Cardiac fibroblast (primary cell): ENCODE data around the gene TFAP2E.
"Not testable (repeated sequence)": the region's sequence is repeated elsewhere in the genome, so short reads cannot be mapped to it uniquely, and the experiment has no call there.

Experiments used
- DNase-seq, 2 donors: peaks; one replicate each; pipeline versions ENCODE4 v3.0.0 to v3.0.0-alpha.2; 2010; ENCODE audit warnings: low read depth in 2 of 2
- H3K4me3 ChIP-seq, 2 donors: replicated peaks in 1 of 2; 1 replicate in 1 of 2; 2 replicates in 1 of 2; pipeline ENCODE4 v1.5.1; 2011; ENCODE audit warnings: low read depth in 2 of 2, low read length in 2 of 2, mild to moderate bottlenecking in 2 of 2, moderate library complexity in 1 of 2
- TF ChIP-seq, protein P1 (sequence below): IDR thresholded peaks from one replicate; pipeline ENCODE4 v1.5.1; 2011; ENCODE audit warnings: low read depth, mild to moderate bottlenecking, low read length, inconsistent platforms

The TFAP2E gene

DNA sequence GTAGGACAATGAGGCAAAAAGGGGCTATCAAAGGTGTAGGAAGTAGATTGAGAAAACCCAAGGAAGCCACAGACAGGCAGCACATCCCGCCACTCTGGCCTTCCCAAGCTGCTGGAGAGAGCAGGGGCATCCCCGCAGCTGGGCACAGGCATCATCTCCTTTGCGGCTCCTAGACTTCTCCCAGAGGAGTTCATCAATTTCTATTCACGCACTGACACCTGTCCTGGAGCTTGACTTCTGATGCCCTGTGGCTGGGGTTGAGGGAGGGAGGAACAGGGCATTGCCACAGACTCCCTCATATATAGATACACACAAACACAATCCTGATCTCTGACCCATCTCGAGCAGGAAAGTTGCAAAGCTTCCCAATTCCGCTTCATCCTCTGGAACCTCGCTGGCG, 1.9 kb upstream of the TFAP2E start:
- TF ChIP-seq, protein P1, sequence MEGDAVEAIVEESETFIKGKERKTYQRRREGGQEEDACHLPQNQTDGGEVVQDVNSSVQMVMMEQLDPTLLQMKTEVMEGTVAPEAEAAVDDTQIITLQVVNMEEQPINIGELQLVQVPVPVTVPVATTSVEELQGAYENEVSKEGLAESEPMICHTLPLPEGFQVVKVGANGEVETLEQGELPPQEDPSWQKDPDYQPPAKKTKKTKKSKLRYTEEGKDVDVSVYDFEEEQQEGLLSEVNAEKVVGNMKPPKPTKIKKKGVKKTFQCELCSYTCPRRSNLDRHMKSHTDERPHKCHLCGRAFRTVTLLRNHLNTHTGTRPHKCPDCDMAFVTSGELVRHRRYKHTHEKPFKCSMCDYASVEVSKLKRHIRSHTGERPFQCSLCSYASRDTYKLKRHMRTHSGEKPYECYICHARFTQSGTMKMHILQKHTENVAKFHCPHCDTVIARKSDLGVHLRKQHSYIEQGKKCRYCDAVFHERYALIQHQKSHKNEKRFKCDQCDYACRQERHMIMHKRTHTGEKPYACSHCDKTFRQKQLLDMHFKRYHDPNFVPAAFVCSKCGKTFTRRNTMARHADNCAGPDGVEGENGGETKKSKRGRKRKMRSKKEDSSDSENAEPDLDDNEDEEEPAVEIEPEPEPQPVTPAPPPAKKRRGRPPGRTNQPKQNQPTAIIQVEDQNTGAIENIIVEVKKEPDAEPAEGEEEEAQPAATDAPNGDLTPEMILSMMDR = no peak
- no peak overlapping the region for H3K4me3 ChIP-seq
- DNase-seq = no peak

DNA sequence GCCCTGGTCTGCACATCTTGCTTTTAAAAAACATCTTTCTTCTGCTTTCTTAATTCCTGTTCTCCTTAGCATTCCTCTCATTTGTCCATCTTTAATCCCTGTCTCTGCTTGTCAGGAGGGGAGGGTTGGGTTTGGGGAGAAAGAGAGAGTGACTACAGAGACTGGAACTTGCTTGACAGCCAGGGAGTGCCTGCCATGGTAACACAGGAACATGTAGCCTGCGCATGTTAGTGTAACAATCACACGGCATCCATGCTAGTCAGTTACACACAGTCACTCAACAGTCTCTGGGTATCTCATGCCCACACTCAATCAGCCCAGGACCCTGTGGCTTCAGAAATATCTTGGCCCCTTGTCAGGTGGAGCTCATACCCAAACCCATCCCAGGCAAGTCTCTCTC, 818 bp upstream of the TFAP2E start:
- no peak for DNase-seq
- TF ChIP-seq, protein P1 = no peak
- no peak overlapping the region for H3K4me3 ChIP-seq

DNA sequence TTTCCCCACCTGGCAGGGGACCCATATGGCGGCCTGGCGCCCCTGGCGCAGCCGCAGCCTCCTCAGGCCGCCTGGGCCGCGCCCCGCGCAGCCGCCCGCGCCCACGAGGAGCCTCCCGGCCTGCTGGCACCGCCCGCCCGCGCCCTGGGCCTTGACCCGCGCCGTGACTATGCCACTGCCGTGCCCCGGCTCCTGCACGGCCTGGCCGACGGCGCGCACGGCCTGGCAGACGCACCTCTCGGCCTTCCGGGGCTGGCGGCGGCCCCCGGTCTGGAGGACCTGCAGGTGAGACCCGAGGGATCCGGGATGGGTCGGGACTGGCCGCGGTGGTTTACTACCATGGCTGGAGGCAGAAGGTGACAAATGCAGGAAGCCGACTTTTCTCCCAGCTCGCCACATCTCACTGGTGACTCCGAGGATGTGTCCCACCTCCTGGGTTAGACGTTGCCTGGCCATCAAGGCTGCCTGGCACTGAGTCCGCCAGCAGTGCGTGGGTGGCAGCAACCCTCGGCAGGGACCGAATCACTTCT, 1.1 kb downstream of the TFAP2E start:
- TF ChIP-seq, protein P1 = no peak
- no peak for DNase-seq
- H3K4me3 ChIP-seq = no peak overlapping the region

DNA sequence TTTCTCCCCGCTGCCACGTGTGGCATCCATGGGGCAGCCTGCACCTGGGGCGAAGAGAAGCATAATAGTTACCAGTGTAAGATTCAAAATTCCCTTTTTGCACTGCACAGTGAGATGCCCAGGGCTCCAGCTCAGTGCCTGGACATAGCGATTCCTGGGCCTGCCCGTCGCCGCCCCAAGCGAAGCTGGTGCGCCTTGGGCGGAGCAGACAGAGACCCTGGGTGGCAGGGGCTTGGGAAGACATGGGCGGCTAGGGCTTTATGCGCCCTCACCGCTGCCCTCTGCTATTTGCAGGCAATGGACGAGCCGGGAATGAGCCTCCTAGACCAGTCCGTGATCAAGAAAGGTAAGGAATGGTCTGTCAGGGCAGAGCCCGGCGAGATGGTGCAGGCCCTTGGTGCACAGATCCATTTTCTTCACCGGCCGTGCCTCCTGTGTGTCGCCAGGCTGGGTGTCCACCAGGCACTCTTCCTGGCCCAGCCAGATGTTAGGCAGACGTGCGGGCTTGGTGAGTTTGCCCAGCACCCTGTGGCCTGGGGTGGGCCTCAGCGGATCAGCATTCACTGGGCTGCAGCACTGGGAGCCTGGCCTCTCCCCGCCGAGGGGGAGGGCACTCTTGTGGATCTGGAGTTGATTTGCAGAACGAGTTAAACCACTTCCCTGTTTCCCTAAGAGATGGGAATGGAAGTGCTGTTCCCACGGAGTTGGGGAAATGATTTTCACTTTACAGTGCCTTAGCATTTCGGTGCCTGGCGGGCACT, 1.7 kb downstream of the TFAP2E start:
- H3K4me3 ChIP-seq = no peak overlapping the region
- no peak for DNase-seq
- TF ChIP-seq, protein P1 = no peak

DNA sequence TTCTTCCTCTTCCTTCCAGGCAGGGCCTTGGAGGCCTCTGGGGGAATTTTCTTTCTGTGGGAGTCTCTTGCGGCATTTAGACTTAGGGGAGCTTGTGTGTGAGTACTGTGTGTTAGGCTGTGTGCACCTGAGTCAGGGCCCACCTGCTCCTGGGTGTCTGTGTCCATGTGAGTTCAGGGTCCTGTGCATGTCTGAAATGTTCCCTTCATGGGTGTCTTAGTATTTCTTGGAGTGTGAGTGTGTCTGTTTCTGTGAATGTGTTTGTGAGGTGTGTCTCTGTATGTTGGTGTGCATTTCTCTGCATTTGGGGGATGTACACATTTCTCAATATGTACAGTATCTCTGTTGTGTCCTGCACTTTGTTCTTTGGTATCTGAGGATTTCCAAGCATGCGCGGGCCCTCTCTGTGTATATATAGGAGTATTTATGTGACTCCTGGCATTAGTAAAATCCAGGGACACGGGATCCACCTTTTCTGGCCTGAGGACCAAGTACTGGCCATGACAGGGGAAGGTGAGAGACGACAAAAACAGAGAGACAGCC, 2.4 kb downstream of the TFAP2E start:
- no peak overlapping the region for H3K4me3 ChIP-seq
- no peak for DNase-seq
- TF ChIP-seq, protein P1 = no peak

DNA sequence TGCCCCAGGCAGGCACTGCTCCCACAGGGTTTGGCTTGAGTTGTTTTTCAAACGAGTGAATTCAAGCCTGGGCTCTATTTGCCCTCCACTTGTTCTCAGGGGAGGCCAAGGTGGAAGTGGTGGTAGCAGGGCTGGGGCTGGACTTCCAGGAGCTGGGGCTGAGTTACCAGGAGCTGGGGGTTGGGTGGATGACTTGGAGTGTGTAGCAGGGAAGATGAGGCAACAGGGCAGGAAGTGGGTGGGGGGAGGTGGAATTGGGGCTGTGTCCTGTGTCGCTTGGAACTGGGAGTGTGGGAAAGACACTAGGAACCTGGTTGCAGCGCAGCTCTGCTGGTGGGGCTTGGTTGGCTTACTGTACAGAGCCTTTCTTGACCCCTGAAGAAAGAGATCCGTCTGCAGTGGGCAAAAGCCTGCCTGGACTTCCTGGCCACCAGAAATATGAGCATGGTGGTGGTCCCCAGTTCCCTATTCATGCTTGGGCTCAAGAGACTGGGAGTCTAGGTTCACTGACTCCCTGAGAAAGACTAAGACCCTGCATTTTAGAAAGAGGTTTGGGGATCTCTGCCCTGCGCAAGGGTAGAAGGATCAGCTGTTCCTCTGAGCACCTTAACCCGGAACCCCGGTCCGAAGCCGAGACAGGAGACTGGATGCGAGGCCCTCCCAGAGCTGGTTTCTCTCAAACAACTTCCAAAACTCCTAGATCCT, 3.1 kb downstream of the TFAP2E start:
- H3K4me3 ChIP-seq = no peak overlapping the region
- TF ChIP-seq, protein P1 = no peak

DNA sequence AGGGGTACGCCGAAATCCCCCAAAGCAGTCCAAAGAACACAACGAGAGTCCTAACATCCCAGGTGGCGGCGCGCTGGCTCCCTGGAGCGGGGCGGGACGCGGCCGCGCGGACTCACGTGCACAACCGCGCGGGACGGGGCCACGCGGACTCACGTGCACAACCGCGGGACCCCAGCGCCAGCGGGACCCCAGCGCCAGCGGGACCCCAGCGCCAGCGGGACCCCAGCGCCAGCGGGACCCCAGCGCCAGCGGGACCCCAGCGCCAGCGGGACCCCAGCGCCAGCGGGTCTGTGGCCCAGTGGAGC, 3.6 kb downstream of the TFAP2E start:
- not testable (repeated sequence) for H3K4me3 ChIP-seq

More for the DNA sequence above, 3.1 kb downstream of the TFAP2E start:
- DNase-seq = no peak

More for the DNA sequence above, 3.6 kb downstream of the TFAP2E start:
- DNase-seq = not testable (repeated sequence)
